ENCODE measurements around the gene CDH7.
A peak's percentile ranks its signal among the peaks of the same experiment; 100 is the strongest.

Gene CDH7

GRCh38 chr18:65750389-65751154, at the start of gene CDH7:
TSS of gene CDH7 (plus strand) at chr18:65751012. CDS start at chr18:65762843, 11,831 bp downstream.
- DNase-seq (ENCODE audit: low spot score) = no peak

- no peak for DNase-seq (ENCODE audit: low spot score)
These were observed 46.8 kb upstream of the CDH7 start for GRCh38 chr18:65704046-65704445.

GRCh38 chr18:65706646-65707045, 44.2 kb upstream of the CDH7 start:
- DNase-seq (ENCODE audit: low spot score) = no peak

- no peak for DNase-seq (ENCODE audit: low spot score)
These were observed 39.3 kb upstream of the CDH7 start for GRCh38 chr18:65711493-65711892.

- no peak for DNase-seq (ENCODE audit: low spot score)
These were observed 29.2 kb upstream of the CDH7 start for GRCh38 chr18:65721619-65722018.

- DNase-seq (ENCODE audit: low spot score) = peak; percentile 39
These were observed 25.4 kb upstream of the CDH7 start for GRCh38 chr18:65725251-65726050.

- no peak for DNase-seq (ENCODE audit: low spot score)
These were observed 15.7 kb upstream of the CDH7 start for GRCh38 chr18:65735155-65735554.

GRCh38 chr18:65737471-65737955, 13.3 kb upstream of the CDH7 start:
- no peak for DNase-seq (ENCODE audit: low spot score)

GRCh38 chr18:65746936-65747335, 3.9 kb upstream of the CDH7 start:
- DNase-seq (ENCODE audit: low spot score) = no peak

GRCh38 chr18:65748321-65748720, 2.5 kb upstream of the CDH7 start:
- DNase-seq (ENCODE audit: low spot score) = no peak

- no peak for DNase-seq (ENCODE audit: low spot score)
These were observed 971 bp upstream of the CDH7 start for GRCh38 chr18:65749841-65750240.

GRCh38 chr18:65751155-65752085, 608 bp downstream of the CDH7 start:
- no peak for DNase-seq (ENCODE audit: low spot score)

GRCh38 chr18:65752625-65753325, 2.0 kb downstream of the CDH7 start:
- DNase-seq (ENCODE audit: low spot score) = no peak

- peak; percentile 63 for DNase-seq (ENCODE audit: low spot score)
These were observed 2.7 kb downstream of the CDH7 start for GRCh38 chr18:65753520-65753919.

GRCh38 chr18:65754121-65754520, 3.3 kb downstream of the CDH7 start:
- no peak for DNase-seq (ENCODE audit: low spot score)

- no peak for DNase-seq (ENCODE audit: low spot score)
These were observed 4.8 kb downstream of the CDH7 start for GRCh38 chr18:65755616-65756015.

GRCh38 chr18:65760457-65760856, 9.6 kb downstream of the CDH7 start:
- DNase-seq (ENCODE audit: low spot score) = no peak

- DNase-seq (ENCODE audit: low spot score) = no peak
These were observed 11.0 kb downstream of the CDH7 start for GRCh38 chr18:65761636-65762295.

- no peak for DNase-seq (ENCODE audit: low spot score)
These were observed 11.7 kb downstream of the CDH7 start for GRCh38 chr18:65762556-65762955.

GRCh38 chr18:65767406-65767805, 16.6 kb downstream of the CDH7 start:
- no peak for DNase-seq (ENCODE audit: low spot score)
